ENCODE results near the gene CLCN4.

GRCh38 chrX:10120828-10121227 lies 35.9 kb upstream of the CLCN4 start:
- no peak for TF ChIP-seq POLR2A (IDR thresholded peaks at IDR 0.05)
- TF ChIP-seq, protein P1, sequence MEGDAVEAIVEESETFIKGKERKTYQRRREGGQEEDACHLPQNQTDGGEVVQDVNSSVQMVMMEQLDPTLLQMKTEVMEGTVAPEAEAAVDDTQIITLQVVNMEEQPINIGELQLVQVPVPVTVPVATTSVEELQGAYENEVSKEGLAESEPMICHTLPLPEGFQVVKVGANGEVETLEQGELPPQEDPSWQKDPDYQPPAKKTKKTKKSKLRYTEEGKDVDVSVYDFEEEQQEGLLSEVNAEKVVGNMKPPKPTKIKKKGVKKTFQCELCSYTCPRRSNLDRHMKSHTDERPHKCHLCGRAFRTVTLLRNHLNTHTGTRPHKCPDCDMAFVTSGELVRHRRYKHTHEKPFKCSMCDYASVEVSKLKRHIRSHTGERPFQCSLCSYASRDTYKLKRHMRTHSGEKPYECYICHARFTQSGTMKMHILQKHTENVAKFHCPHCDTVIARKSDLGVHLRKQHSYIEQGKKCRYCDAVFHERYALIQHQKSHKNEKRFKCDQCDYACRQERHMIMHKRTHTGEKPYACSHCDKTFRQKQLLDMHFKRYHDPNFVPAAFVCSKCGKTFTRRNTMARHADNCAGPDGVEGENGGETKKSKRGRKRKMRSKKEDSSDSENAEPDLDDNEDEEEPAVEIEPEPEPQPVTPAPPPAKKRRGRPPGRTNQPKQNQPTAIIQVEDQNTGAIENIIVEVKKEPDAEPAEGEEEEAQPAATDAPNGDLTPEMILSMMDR (IDR thresholded peaks at IDR 0.05) = no peak

Measured in vagina (tissue), 2 donors.